Mucosa of stomach (tissue), 1 donor: Measurements from ENCODE around the gene SLC38A10.

Experiments
- H3K27me3 ChIP-seq: one replicate; pipeline ENCODE4 v1.7.0; 2013; ENCODE audit warnings: mild to moderate bottlenecking, low read length; ENCODE audit not compliant: control insufficient read depth, insufficient read depth
- H3K36me3 ChIP-seq: one replicate; pipeline ENCODE4 v1.7.0; 2013; ENCODE audit warnings: low read length; ENCODE audit not compliant: control insufficient read depth, insufficient read depth
- H3K4me1 ChIP-seq: one replicate; pipeline ENCODE4 v1.7.0; 2013; ENCODE audit warnings: mild to moderate bottlenecking, low read length; ENCODE audit not compliant: control insufficient read depth, insufficient read depth
- H3K4me3 ChIP-seq: one replicate; pipeline ENCODE4 v1.7.0; 2013; ENCODE audit warnings: low read length
- H3K9ac ChIP-seq: one replicate; pipeline ENCODE4 v1.7.0; 2013; ENCODE audit warnings: mild to moderate bottlenecking, low read length, moderate library complexity
- H3K9me3 ChIP-seq: one replicate; pipeline ENCODE4 v1.7.0; 2013; ENCODE audit warnings: mild to moderate bottlenecking, low read length, moderate library complexity; ENCODE audit not compliant: control insufficient read depth
- donor health status: Pancreatic carcinoma.

Gene SLC38A10

GRCh38 chr17:81285179-81285878, 9.8 kb downstream of the SLC38A10 start:
- H3K9ac ChIP-seq = no peak overlapping the region
- no peaks in the 10 kb centered on the region for H3K9me3 ChIP-seq
- H3K4me3 ChIP-seq = no peak overlapping the region
- peaks cover 9% of the 10 kb centered on the region for H3K4me1 ChIP-seq
- no peaks in the 10 kb centered on the region for H3K27me3 ChIP-seq
- peaks cover 4% of the 10 kb centered on the region for H3K36me3 ChIP-seq

- H3K36me3 ChIP-seq = peaks cover 14% of the 10 kb centered on the region
- H3K9ac ChIP-seq = no peak overlapping the region
- H3K9me3 ChIP-seq = no peaks in the 10 kb centered on the region
- no peaks in the 10 kb centered on the region for H3K27me3 ChIP-seq
- H3K4me1 ChIP-seq = peaks cover 10% of the 10 kb centered on the region
- H3K4me3 ChIP-seq = no peak overlapping the region
These were observed 12.2 kb downstream of the SLC38A10 start for GRCh38 chr17:81282876-81283275.

GRCh38 chr17:81282141-81282540, 13.0 kb downstream of the SLC38A10 start:
- H3K4me1 ChIP-seq = peaks cover 17% of the 10 kb centered on the region
- no peaks in the 10 kb centered on the region for H3K9me3 ChIP-seq
- no peak overlapping the region for H3K9ac ChIP-seq
- H3K4me3 ChIP-seq = no peak overlapping the region
- no peaks in the 10 kb centered on the region for H3K27me3 ChIP-seq
- peaks cover 14% of the 10 kb centered on the region for H3K36me3 ChIP-seq

- Histone ChIP-seq H3K9me3 (no peaks in the 10 kb centered on the region), H3K9ac (no peak overlapping the region), H3K27me3 (no peaks in the 10 kb centered on the region), H3K4me3 (no peak overlapping the region), H3K36me3 (peaks cover 14% of the 10 kb centered on the region), H3K4me1 (peaks cover 12% of the 10 kb centered on the region)
These were observed 14.5 kb downstream of the SLC38A10 start for GRCh38 chr17:81280571-81280970.

GRCh38 chr17:81279278-81280275, 15.5 kb downstream of the SLC38A10 start:
- peaks cover 12% of the 10 kb centered on the region for H3K4me1 ChIP-seq
- H3K36me3 ChIP-seq = peaks cover 18% of the 10 kb centered on the region
- no peaks in the 10 kb centered on the region for H3K9me3 ChIP-seq
- H3K27me3 ChIP-seq = no peaks in the 10 kb centered on the region
- H3K9ac ChIP-seq = no peak overlapping the region
- H3K4me3 ChIP-seq = no peak overlapping the region

GRCh38 chr17:81278831-81279230, 16.3 kb downstream of the SLC38A10 start:
- H3K4me1 ChIP-seq = peaks cover 12% of the 10 kb centered on the region
- no peak overlapping the region for H3K4me3 ChIP-seq
- H3K9ac ChIP-seq = no peak overlapping the region
- no peaks in the 10 kb centered on the region for H3K27me3 ChIP-seq
- H3K9me3 ChIP-seq = no peaks in the 10 kb centered on the region
- H3K36me3 ChIP-seq = peaks cover 18% of the 10 kb centered on the region

- no peak overlapping the region for H3K9ac ChIP-seq
- H3K27me3 ChIP-seq = no peaks in the 10 kb centered on the region
- no peak overlapping the region for H3K4me3 ChIP-seq
- H3K4me1 ChIP-seq = peaks cover 12% of the 10 kb centered on the region
- H3K36me3 ChIP-seq = peaks cover 18% of the 10 kb centered on the region
- H3K9me3 ChIP-seq = no peaks in the 10 kb centered on the region
These were observed 17.0 kb downstream of the SLC38A10 start for GRCh38 chr17:81277946-81278693.

- no peaks in the 10 kb centered on the region for H3K27me3 ChIP-seq
- peaks cover 18% of the 10 kb centered on the region for H3K36me3 ChIP-seq
- H3K9me3 ChIP-seq = no peaks in the 10 kb centered on the region
- no peak overlapping the region for H3K9ac ChIP-seq
- no peak overlapping the region for H3K4me3 ChIP-seq
- H3K4me1 ChIP-seq = peaks cover 12% of the 10 kb centered on the region
These were observed 17.7 kb downstream of the SLC38A10 start for GRCh38 chr17:81277421-81277820.

- Histone ChIP-seq H3K4me3 (no peak overlapping the region), H3K4me1 (peaks cover 12% of the 10 kb centered on the region), H3K9ac (no peak overlapping the region), H3K36me3 (peaks cover 16% of the 10 kb centered on the region), H3K9me3 (no peaks in the 10 kb centered on the region), H3K27me3 (no peaks in the 10 kb centered on the region)
These were observed 18.3 kb downstream of the SLC38A10 start for GRCh38 chr17:81276781-81277180.

GRCh38 chr17:81274471-81274855, 20.6 kb downstream of the SLC38A10 start:
- H3K4me3 ChIP-seq = no peak overlapping the region
- H3K36me3 ChIP-seq = peaks cover 11% of the 10 kb centered on the region
- H3K9me3 ChIP-seq = no peaks in the 10 kb centered on the region
- no peak overlapping the region for H3K9ac ChIP-seq
- no peaks in the 10 kb centered on the region for H3K27me3 ChIP-seq
- H3K4me1 ChIP-seq = peaks cover 12% of the 10 kb centered on the region

- H3K27me3 ChIP-seq = no peaks in the 10 kb centered on the region
- peaks cover 6% of the 10 kb centered on the region for H3K36me3 ChIP-seq
- H3K4me1 ChIP-seq = peaks cover 12% of the 10 kb centered on the region
- H3K9ac ChIP-seq = no peak overlapping the region
- no peaks in the 10 kb centered on the region for H3K9me3 ChIP-seq
- H3K4me3 ChIP-seq = no peak overlapping the region
These were observed 21.2 kb downstream of the SLC38A10 start for GRCh38 chr17:81273698-81274470.
